Measurements from ENCODE around the gene DCLK1.

- TF ChIP-seq POLR2A (IDR thresholded peaks at IDR 0.05) (no peak), CTCF (IDR thresholded peaks at IDR 0.05 in 4 of 5, conservative IDR thresholded peaks at IDR 0.05 in 1 of 5) (no peak)
Observed at GRCh38 chr13:35908226-35908625, 223.0 kb downstream of the DCLK1 start.

Data from gastrocnemius medialis (tissue), 4 donors.